HG02884 (cell line): ENCODE data around the gene GPRC5C.

Source experiments
- ATAC-seq: cut with Tn5 transposase; IDR thresholded peaks from one replicate; pipeline ENCODE4 v1.9.1; 2021; ENCODE audit warnings: mild to moderate bottlenecking, moderate library complexity; ENCODE audit not compliant: unreplicated experiment

The GPRC5C gene

GRCh38 chr17:74451557-74451956, 19.7 kb downstream of the GPRC5C start:
- no peak for ATAC-seq

GRCh38 chr17:74452033-74452840, 20.3 kb downstream of the GPRC5C start:
- ATAC-seq = no peak

GRCh38 chr17:74452841-74453661, 21.2 kb downstream of the GPRC5C start:
- ATAC-seq = no peak

- peak; percentile 36 for ATAC-seq
Observed at GRCh38 chr17:74453665-74454196, 21.8 kb downstream of the GPRC5C start.

- ATAC-seq = peak; percentile 88
Observed at GRCh38 chr17:74454197-74455024, 22.5 kb downstream of the GPRC5C start.

- ATAC-seq = no peak
Observed at GRCh38 chr17:74455025-74455545, 23.2 kb downstream of the GPRC5C start.

GRCh38 chr17:74455821-74456220, 23.9 kb downstream of the GPRC5C start:
- ATAC-seq = no peak

- ATAC-seq = no peak
Observed at GRCh38 chr17:74457146-74457819, 25.4 kb downstream of the GPRC5C start.

GRCh38 chr17:74457820-74458166, 25.9 kb downstream of the GPRC5C start:
- ATAC-seq = no peak

GRCh38 chr17:74458835-74459234, 26.9 kb downstream of the GPRC5C start:
- ATAC-seq = no peak

- ATAC-seq = no peak
Observed at GRCh38 chr17:74459622-74460021, 27.7 kb downstream of the GPRC5C start.

GRCh38 chr17:74460241-74460640, 28.4 kb downstream of the GPRC5C start:
- ATAC-seq = no peak

GRCh38 chr17:74460996-74461395, 29.1 kb downstream of the GPRC5C start:
- ATAC-seq = no peak

GRCh38 chr17:74461611-74462010, 29.7 kb downstream of the GPRC5C start:
- no peak for ATAC-seq

- ATAC-seq = no peak
Observed at GRCh38 chr17:74464730-74465377, 33.0 kb downstream of the GPRC5C start.

- no peak for ATAC-seq
Observed at GRCh38 chr17:74465378-74466110, 33.7 kb downstream of the GPRC5C start.

GRCh38 chr17:74466111-74466827, 34.4 kb downstream of the GPRC5C start, which contains the start of gene CD300A:
TSS of gene CD300A (plus strand) at chr17:74466634. CDS start at chr17:74466704, 70 bp downstream.
- ATAC-seq = no peak

GRCh38 chr17:74466828-74467184, 34.9 kb downstream of the GPRC5C start:
- no peak for ATAC-seq
